ENCODE results near the gene FGF3. TPM values are rescaled to one million over a fixed set of nuclear protein-coding genes. Genes with fewer than 3 reads are reported as not detected.

The FGF3 gene
- total RNA-seq, 1 donor from 2014 or later, result not detected

GRCh38 chr11:69865707-69866106, 46.5 kb upstream of the FGF3 start:
- H3K27me3 Mint-ChIP-seq (ENCODE audit: low read depth), result peaks cover 18% of the 10 kb centered on the region
- no peak overlapping the region for H3K4me3 Mint-ChIP-seq
- H3K4me1 Mint-ChIP-seq, result no peaks in the 10 kb centered on the region
- no peaks in the 10 kb centered on the region for H3K36me3 Mint-ChIP-seq
- DNase-seq (ENCODE audit: low spot score in 2 of 2, unreplicated experiment in 2 of 2), result no peak
- no peak overlapping the region for H3K27ac Mint-ChIP-seq
- no peaks in the 10 kb centered on the region for H3K9me3 Mint-ChIP-seq
- TF ChIP-seq CTCF (IDR thresholded peaks at IDR 0.05; ENCODE audit: unreplicated experiment), result no peak

GRCh38 chr11:69864686-69865661, 45.8 kb upstream of the FGF3 start:
- Mint-ChIP-seq H3K27ac (no peak overlapping the region), H3K36me3 (no peaks in the 10 kb centered on the region), H3K9me3 (no peaks in the 10 kb centered on the region), H3K4me3 (no peak overlapping the region), H3K4me1 (no peaks in the 10 kb centered on the region), H3K27me3 (ENCODE audit: low read depth) (peaks cover 25% of the 10 kb centered on the region)
- no peak for TF ChIP-seq CTCF (IDR thresholded peaks at IDR 0.05; ENCODE audit: unreplicated experiment)
- no peak for DNase-seq (ENCODE audit: low spot score in 2 of 2, unreplicated experiment in 2 of 2)

- Mint-ChIP-seq H3K4me1 (no peaks in the 10 kb centered on the region), H3K27ac (no peak overlapping the region), H3K27me3 (ENCODE audit: low read depth) (peaks cover 35% of the 10 kb centered on the region), H3K4me3 (no peak overlapping the region), H3K9me3 (no peaks in the 10 kb centered on the region), H3K36me3 (no peaks in the 10 kb centered on the region)
- no peak for DNase-seq (ENCODE audit: low spot score in 2 of 2, unreplicated experiment in 2 of 2)
- TF ChIP-seq CTCF (IDR thresholded peaks at IDR 0.05; ENCODE audit: unreplicated experiment), result no peak
Measured at GRCh38 chr11:69863544-69864200, 44.5 kb upstream of the FGF3 start.

GRCh38 chr11:69862797-69863543, 43.8 kb upstream of the FGF3 start:
- H3K9me3 Mint-ChIP-seq, result no peaks in the 10 kb centered on the region
- no peak for DNase-seq (ENCODE audit: low spot score in 2 of 2, unreplicated experiment in 2 of 2)
- peaks cover 41% of the 10 kb centered on the region for H3K27me3 Mint-ChIP-seq (ENCODE audit: low read depth)
- H3K4me3 Mint-ChIP-seq, result no peak overlapping the region
- H3K4me1 Mint-ChIP-seq, result no peaks in the 10 kb centered on the region
- TF ChIP-seq CTCF (IDR thresholded peaks at IDR 0.05; ENCODE audit: unreplicated experiment), result no peak
- H3K36me3 Mint-ChIP-seq, result no peaks in the 10 kb centered on the region
- no peak overlapping the region for H3K27ac Mint-ChIP-seq

GRCh38 chr11:69862331-69862771, 43.1 kb upstream of the FGF3 start:
- peaks cover 47% of the 10 kb centered on the region for H3K27me3 Mint-ChIP-seq (ENCODE audit: low read depth)
- DNase-seq (ENCODE audit: low spot score in 2 of 2, unreplicated experiment in 2 of 2), result no peak
- no peak for TF ChIP-seq CTCF (IDR thresholded peaks at IDR 0.05; ENCODE audit: unreplicated experiment)
- H3K4me3 Mint-ChIP-seq, result no peak overlapping the region
- no peaks in the 10 kb centered on the region for H3K4me1 Mint-ChIP-seq
- no peaks in the 10 kb centered on the region for H3K9me3 Mint-ChIP-seq
- H3K36me3 Mint-ChIP-seq, result no peaks in the 10 kb centered on the region
- H3K27ac Mint-ChIP-seq, result no peak overlapping the region
